Tongue (tissue), 2 donors: Measurements from ENCODE around the gene ARSA. TPM values are rescaled to one million over a fixed set of nuclear protein-coding genes. Genes with fewer than 3 reads are reported as not detected.

Source experiments
- DNase-seq: peaks from one replicate; pipeline ENCODE4 v3.0.0-alpha.2; 2015
- total RNA-seq: library from RNA; depleted of rRNA; stranded (reverse); fragments of >200 nt; gene quantifications from one replicate; pipeline ENCODE4 v1.2.3, GENCODE V29; 2014

Gene ARSA
- total RNA-seq, 1 donor from 2014 or later: 9.6 TPM

DNA sequence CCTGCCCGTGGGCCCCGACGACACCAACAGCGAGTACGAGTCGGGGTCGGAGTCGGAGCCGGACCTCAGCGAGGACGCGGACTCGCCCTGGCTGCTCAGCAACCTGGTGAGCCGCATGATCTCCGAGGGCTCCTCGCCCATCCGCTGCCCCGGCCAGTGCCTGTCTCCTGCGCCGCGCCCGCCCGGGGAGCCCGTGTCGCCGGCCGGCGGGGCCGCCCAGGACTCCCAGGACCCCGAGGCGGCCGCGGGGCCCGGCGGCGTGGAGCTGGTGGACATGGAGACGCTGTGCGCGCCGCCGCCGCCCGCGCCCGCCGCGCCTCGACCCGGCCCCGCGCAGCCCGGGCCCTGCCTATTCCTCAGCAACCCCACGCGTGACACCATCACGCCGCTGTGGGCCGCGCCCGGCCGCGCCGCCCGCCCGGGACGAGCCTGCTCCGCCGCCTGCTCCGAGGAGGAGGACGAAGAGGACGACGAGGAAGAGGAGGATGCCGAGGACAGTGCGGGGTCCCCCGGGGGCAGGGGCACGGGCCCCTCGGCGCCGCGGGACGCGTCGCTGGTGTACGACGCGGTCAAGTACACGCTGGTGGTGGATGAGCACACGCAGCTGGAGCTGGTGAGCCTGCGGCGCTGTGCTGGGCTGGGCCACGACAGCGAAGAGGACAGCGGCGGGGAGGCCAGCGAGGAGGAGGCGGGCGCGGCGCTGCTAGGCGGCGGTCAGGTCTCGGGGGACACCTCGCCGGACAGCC, 23.5 kb downstream of the ARSA start:
- no peak for DNase-seq

DNA sequence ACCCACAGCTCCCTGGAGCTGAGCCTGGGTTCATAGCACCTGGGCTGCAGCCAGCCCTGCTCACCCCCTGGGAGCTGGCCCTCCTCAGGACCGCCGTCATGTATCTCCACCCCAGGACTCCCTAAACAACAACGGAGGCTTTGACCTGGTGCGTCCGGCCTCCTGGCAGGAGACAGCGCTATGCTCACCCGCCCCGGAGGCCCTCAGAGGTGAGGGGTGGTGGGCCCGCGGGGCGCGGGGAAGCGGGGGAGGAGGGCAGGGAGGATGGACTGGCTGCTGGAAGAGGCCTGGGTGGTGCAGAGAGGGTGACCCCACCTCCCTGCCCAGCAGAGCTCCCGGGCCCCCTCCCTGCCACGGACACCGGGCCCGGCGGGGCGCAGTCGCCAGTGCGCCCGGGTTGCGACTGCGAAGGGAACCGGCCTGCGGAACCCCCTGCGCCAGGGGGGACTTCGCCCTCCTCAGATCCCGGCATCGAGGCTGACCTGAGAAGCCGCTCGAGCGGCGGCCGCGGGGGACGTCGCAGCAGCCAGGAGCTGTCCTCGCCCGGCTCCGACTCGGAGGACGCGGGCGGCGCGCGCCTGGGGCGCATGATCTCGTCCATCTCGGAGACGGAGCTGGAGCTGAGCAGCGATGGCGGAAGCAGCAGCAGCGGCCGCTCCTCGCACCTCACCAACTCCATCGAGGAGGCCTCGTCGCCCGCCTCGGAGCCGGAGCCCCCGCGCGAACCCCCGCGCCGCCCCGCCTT, 24.3 kb downstream of the ARSA start:
- DNase-seq: no peak

GRCh38 chr22:50602338-50602700, 25.6 kb downstream of the ARSA start:
- DNase-seq: no peak

- DNase-seq: no peak
These were observed 26.1 kb downstream of the ARSA start for GRCh38 chr22:50601669-50602337.

GRCh38 chr22:50600967-50601668, 26.8 kb downstream of the ARSA start:
- no peak for DNase-seq

DNA sequence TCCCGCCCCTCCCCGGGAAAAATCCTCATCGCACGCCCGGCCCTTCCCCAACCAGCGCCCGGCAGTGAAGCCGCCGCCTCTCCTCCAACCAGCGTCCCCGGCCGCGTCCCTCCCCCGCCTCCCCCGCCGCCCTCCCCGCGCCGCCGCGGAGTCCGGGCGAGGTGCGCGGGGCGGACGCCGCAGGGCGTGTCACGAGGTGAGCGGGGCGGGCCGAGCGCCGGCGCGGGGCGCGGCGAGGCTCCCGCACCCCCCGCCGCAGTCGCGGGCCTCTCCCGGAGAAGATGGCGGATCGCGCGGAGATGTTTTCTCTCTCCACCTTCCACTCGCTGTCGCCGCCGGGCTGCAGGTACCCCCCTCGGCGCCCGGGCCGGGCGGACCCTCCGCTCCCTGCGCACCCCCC, 27.4 kb downstream of the ARSA start, which contains the start of gene MAPK8IP2:
TSS of gene MAPK8IP2 (plus strand) at position 256 of the 400 bp plus-strand sequence. CDS start at position 282, 26 bp downstream.
- no peak for DNase-seq

GRCh38 chr22:50599816-50600455, 28.0 kb downstream of the ARSA start:
- DNase-seq: peak; percentile 74

- DNase-seq: no peak
These were observed 30.9 kb downstream of the ARSA start for GRCh38 chr22:50597097-50597496.

GRCh38 chr22:50595189-50595588, 32.8 kb downstream of the ARSA start:
- DNase-seq: no peak

GRCh38 chr22:50587407-50587806, 40.5 kb downstream of the ARSA start:
- DNase-seq: no peak

- DNase-seq: no peak
These were observed 41.5 kb downstream of the ARSA start for GRCh38 chr22:50586416-50586815.

DNA sequence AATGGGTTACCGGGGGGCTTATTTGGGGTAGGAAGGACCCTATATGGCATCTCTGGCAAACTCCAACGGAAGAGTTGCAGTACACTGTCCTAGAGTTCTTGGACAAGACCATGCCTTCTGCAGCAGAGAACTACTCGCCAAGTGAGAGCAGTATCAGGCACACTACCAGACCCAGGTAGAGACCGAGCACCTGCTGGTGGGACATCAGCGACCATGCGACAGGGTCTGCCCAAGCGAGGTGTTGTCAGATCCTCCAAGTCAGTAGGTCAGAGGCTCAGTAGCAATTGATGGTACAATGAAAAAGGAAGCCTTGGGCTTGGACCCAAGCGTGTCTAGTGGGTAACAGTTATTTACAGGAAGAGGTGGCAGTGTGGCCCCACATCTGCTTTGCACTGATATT, 42.2 kb downstream of the ARSA start:
- DNase-seq: no peak

DNA sequence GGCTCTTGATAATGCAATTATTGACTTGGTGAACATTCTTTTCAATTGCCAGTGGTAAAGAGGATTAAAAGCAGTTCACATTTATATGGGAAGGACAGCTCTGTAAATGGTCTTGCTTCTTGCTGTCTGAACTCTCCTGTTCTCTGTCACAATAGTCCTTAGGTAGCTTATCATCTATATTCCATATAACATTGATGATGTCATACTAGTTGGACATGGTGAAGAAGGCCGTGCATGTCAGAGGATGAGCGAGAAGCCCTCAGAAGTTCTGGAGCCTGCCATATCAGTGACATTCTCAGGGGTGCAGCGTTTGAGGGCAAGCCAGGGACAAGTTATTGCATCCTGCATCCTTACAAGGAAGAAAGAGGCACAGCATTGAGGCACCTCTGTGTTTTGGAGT, 42.7 kb downstream of the ARSA start:
- DNase-seq: no peak

DNA sequence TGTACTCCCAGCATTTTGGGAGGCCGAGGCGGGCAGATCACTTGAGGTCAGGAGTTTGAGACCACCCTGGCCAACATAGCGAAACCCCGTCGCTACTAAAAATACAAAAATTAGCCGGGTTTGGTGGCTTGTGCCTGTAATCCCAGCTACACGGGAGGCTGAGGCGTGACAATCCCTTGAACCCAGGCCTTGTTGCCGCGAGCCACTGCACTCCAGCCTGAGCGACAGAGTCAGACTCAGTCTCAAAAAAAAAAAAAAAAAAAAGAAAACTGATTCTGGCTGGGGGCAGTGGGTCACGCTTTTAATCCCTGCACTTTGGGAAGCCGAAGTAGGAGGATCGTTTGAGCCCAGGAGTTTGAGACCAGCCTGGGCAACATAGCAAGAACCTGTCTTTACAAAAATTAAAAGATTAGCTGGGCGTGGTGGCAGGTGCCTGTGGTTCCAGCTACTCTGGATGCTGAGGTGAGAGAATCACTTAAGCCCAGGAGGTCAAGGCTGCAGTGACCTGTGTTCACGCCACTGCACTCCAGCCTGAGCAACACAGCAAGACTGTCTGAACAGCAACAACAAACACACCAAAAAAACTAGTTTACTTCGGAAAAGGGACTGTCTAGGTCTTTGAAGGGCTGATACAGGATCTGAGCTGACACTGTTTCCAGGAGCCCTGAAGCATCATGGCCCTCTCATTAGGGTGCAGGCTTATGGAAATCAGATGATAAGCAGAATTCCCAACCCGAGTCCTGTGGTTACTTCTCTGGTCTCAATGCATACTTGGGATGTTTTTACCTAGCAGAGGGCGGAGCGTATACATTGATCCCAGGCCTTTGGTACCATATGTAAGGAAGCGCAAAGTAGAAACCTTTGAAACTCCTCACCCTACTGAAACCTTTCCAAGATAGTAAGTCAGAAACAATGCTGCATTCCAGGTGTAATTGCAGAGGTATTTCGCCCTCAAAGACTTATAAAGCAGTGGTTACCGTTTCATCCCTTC, 43.6 kb downstream of the ARSA start:
- no peak for DNase-seq

DNA sequence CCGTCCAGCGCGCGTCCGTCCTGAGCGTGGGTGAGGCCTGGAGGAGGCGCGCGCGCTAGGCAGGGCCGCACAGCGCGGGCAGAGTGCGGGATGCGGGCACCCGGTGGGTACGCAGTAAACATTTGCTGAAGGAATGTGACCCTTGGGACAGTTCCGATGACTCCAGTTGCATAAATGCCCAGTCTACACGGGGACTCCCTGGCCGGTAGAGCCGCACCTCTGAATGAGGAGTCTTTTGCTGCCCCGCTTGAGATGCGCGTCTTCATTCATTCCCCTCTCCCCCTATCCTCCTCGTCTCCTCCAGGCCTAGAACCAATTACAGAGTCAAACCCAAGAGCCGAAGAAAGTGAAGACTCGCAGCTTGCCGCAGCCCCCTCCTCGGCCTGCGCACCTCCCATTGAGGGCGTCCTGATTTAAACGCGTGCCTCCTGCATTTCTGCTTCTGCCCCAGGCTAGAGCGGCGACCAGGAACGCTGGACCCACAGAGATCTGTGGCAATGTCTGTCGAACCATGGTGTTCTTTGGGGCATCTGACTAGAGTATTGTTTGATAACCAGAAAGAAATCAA, 44.6 kb downstream of the ARSA start:
- DNase-seq: no peak

DNA sequence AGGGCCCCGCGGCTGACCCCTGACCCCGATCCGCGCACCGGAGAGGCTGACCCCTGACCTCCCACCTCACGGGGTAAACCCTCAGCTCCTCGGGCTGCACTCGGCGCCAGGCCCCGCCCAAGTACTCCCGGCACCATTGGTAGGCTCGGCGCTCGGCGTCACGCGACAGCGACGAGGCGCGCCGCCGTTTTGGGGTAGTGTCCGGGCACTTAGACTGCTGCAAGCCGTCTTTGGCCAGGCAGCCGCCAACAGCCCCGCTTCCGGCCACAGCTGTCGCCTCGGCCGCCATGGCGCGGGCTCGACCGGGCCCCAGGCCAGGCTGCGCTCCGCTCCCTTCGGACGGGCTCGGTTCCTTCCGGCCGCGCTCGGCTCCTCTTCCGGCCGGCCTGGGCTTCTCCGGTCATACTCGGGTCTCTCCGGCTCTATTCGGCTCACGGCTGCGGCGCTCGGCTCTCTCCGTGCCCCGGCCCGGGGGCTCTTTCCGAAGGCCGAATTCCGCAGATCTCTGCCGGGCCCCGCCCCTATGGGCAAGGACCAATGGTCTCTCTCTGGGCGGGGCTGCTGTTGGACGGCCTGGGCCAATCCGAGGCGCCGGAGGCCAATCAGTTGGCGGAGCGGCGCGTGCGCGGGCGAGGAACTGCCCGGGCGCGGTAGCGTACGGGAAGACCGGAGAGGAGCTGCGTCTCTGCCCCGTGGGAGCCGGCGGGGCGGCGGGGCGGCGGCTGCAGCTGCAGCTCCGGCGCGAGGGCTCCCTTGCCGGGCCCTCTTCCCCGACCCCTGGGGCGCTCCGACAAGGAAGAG, 45.3 kb downstream of the ARSA start, which contains the start of gene CHKB:
TSS of gene CHKB (minus strand) at position 357 of the 801 bp plus-strand sequence. CDS start at position 289, 68 bp downstream.
- peak; percentile 99 for DNase-seq

GRCh38 chr22:50581950-50582492, 45.9 kb downstream of the ARSA start:
- DNase-seq: no peak

DNA sequence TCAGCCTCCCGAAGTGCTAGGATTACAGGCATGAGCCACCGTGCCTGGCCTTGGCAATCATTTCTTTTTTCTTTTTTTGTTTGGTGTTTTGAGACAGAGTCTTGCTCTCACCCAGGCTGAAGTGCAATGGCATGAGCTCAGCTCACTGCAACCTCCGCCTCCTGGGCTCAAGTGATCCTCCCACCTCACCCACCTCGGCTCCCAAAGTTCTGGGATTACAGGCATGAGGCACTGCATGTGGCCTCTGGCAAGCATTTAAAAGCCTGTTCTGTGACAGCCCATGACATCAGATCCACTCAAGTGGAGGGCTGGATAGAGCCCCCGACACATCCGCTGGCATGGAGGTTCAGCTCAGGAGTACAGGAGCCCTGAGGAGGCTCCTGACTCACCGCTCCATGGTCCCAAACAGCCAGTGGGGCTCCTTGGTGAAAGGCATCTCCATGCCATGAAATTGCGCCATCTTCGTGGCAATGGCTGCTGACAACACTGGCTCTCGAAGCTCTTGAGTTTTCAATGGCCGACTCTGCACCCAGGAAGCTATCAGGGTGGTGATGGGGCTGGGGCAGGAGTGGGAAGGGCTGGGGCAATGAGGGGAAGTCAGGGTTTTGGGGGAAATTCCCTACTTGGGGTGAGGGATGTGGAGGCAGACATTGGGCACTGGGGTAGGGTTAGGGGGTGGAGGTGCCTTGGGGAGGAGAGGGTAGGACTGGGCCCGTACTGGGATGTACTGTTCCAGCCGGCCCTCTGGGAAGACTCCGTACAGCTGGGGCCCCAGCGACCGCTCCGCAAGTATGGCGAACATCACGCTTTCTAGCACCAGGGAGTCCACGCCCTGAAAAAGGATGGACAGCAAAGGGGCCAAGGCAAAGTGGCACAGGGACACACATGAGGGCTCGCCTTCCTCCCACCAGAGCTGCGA, 46.7 kb downstream of the ARSA start:
- no peak for DNase-seq
